ENCODE measurements around the gene VASH1.

DNA sequence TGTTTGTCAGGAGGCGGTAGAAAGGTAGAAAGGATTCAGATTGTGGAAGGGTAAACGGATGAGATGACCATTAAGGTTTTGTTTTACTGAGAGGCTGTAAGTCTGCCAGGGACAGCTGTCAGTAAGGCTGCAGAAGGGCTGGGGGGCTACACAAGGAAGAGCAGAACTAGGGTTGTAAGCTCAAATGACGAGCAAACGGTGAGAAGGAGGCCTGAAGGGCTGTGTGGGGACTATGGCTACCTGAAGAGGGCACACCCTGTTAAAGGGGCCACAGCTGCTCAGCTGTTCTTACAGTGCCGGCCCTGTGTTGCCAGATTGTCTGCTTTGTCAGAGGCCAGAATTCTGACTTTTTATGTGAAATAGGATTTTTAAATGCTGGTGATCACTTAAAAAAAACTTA is 19.1 kb downstream of the VASH1 start:
- TF ChIP-seq, protein P1, sequence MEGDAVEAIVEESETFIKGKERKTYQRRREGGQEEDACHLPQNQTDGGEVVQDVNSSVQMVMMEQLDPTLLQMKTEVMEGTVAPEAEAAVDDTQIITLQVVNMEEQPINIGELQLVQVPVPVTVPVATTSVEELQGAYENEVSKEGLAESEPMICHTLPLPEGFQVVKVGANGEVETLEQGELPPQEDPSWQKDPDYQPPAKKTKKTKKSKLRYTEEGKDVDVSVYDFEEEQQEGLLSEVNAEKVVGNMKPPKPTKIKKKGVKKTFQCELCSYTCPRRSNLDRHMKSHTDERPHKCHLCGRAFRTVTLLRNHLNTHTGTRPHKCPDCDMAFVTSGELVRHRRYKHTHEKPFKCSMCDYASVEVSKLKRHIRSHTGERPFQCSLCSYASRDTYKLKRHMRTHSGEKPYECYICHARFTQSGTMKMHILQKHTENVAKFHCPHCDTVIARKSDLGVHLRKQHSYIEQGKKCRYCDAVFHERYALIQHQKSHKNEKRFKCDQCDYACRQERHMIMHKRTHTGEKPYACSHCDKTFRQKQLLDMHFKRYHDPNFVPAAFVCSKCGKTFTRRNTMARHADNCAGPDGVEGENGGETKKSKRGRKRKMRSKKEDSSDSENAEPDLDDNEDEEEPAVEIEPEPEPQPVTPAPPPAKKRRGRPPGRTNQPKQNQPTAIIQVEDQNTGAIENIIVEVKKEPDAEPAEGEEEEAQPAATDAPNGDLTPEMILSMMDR (IDR thresholded peaks at IDR 0.05): no peak
- TF ChIP-seq POLR2A (IDR thresholded peaks at IDR 0.05): no peak
